ENCODE measurements around the gene C1orf50.

Gene C1orf50

DNA sequence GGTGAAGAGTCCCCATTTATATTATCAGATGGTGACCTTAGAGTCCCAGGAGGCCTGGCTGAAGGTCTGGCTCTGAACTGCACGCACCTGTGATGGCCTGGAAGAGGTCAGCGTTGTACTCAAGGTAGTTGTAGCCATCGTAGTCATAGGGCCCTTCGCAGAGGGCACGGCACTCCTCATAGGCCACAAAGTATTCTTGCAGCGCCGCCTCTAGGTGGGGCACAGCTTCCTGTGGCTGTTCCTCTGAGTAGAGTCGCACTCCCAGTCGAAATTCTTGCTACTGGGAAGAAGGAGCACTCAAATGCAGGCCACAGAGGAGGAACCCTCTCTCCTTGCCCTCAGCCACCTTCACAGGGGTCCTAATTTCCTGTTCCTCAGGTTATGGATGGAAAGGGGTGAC is 7.9 kb upstream of the C1orf50 start:
- DNase-seq (ENCODE audit: low read depth), result no peak

DNA sequence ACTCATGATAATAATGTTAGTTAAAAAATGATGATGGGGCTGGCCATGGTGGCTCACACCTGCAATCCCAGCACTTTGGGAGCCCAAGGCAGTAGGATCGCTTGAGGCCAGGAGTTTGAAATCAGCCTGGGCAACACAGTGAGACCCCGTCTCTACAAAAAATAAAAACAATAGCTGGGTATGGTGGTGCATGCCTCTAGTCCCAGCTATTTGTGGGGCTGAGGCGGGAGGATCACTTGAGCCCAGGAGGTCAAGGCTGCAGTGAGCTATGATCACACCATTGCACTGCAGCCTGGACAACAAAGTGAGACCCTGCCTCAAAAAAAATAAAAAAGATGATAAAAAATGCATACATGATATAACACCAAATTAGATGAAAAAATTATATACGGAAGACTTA is 5.5 kb upstream of the C1orf50 start:
- no peak for DNase-seq (ENCODE audit: low read depth)

GRCh38 chr1:42762269-42762668 is 4.8 kb upstream of the C1orf50 start:
- no peak for DNase-seq (ENCODE audit: low read depth)

GRCh38 chr1:42765269-42765668 is 1.8 kb upstream of the C1orf50 start:
- DNase-seq (ENCODE audit: low read depth), result no peak

DNA sequence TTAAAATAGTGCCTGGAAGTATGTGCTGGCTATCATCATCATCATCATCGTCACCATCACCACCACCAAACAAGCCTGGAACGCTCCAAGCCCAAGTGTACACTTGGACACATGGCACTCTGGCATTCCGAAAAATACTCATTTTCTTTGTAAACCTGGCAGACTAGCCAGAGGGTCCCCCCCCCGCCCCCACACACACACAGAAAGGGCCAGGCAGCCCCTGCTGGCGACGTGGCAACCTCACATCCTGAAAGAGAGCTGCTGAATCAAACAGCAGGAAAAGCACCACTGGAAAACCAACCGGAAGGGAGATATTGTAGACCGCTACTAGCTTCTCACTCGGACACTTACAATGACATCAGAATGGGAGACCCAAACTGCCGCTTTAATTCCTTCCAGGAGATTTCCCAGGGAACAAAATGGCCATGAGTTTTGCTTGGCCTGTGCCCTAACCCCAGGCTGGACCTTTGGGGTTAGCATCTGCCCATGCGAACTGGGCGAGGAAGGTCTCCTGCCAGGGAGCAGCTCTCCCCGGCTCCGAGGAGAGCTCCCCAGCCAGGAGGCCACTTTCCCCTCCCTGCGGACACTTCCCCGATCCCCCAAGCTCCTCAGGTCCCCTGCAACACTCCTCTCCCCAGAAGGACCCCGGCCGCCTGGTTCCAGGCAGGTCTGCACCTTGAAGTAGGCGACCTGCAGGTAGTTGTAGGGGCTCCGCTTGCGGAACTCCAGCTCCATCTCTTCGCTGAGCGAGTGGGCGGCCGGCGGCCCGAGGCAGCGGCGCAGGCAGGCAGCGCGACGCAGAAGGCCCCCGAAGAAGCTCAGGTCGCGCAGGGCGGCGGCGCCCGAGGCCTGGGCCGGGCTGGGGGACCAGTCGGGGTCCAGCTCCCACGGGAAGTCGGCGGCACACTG is 963 bp upstream of the C1orf50 start:
- peak; percentile 52 for DNase-seq (ENCODE audit: low read depth)

DNA sequence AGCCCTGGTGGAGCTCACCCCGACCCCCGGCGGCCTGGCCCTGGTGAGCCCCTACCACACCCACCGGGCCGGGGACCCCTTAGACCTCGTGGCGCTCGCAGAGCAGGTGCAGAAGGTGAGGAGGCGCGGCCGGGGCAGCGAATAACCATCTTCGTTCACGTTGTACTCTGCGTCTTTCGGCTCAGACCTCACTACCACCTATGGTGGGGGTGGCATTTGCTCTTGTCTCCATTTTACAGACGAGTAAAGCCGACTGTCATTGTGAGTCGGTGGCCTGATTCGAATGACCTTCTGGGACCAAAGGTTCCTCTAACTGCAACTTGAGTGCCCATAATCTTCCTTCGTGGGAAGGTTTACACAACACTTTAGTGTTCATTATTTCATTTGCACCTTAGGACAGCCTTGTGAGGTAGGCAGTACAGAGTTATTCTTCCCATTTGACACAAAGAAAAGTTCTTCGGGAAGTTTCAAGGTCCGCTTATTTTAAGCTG is 506 bp downstream of the C1orf50 start:
- no peak for DNase-seq (ENCODE audit: low read depth)

DNA sequence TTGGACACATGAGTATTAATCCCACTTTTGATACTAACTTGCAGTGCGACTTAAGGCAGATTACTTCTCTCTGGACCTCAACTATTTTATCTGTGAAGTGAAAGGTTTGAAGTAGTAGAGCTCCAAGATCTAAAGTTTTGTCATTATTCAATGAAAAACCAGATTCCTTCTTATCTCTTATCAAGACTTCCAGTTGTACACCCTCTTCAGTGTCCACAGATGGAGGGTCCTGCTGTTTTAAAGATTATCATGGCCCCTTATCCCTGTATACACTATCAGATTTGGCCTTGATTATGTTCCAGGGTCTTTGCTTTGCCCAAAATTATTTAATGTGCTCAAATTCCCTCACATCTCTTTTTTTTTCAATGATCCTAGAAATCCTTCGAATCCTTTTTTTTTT is 1.1 kb downstream of the C1orf50 start:
- no peak for DNase-seq (ENCODE audit: low read depth)

DNA sequence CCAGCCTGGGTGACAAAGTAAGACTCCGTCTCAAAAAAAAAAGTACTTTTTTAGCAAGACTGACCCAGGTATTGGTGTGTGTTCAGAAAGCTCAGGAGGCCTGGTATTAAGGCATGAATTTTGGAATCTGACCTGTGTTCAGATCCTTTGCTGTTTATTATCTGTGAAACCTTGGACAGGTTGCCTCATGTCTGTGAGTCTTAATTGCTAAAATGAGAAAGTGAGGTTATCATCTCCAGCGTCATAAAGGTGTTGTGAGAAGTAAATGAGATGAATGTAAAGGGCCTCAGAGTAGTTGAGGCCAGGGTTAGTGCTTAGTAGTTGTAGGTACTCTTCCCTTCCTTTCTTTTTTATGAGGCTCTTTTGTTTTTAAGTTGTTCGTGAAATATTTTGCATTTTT is 2.8 kb downstream of the C1orf50 start:
- no peak for DNase-seq (ENCODE audit: low read depth)

- DNase-seq (ENCODE audit: low read depth), result no peak
Measured at GRCh38 chr1:42773420-42773819, 6.4 kb downstream of the C1orf50 start.

GRCh38 chr1:42774928-42775526 is 8.0 kb downstream of the C1orf50 start:
- no peak for DNase-seq (ENCODE audit: low read depth)

DNA sequence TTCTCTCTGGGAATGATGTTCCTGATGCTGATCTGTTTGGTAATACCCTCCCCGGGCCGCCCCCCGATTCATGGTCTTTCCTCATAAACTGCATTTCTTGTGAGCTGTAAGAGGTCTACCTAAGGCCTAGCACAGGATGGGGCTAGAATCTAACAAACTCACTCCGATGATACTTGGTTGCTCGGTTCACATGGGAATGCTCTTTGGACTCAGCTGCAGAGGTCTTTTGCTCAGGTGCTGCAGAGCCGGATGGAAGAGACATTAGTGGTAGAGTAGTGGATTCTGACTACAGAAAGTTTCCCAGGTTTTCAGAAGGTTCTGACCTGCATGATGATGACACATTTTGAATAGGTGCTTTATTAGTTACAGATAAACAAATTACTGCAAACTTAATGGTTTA is 9.5 kb downstream of the C1orf50 start:
- DNase-seq (ENCODE audit: low read depth), result no peak

- DNase-seq (ENCODE audit: low read depth), result no peak
Measured at GRCh38 chr1:42777852-42778251, 10.8 kb downstream of the C1orf50 start.

- no peak for DNase-seq (ENCODE audit: low read depth)
Measured at GRCh38 chr1:42779725-42780124, 12.7 kb downstream of the C1orf50 start.

GRCh38 chr1:42780176-42780575 is 13.1 kb downstream of the C1orf50 start:
- no peak for DNase-seq (ENCODE audit: low read depth)

DNA sequence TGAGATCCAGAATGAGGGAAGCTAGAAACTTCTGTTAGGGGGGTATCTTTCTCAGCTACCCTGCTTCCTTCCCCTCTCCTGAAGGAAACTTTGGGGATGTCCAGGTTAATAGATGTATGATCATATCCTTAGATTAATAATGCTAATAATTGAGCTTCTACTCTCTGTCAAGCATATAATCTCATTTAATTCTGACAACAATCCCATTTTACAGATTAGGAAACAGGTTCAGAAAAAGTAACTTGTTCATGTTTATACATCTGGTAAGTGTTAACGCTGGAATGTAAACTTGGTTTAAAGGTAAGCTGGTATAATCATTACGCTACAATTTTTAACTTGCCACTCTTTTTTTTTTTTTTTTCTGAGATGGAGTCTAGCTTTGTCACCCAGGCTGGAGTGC is 16.0 kb downstream of the C1orf50 start:
- no peak for DNase-seq (ENCODE audit: low read depth)

DNA sequence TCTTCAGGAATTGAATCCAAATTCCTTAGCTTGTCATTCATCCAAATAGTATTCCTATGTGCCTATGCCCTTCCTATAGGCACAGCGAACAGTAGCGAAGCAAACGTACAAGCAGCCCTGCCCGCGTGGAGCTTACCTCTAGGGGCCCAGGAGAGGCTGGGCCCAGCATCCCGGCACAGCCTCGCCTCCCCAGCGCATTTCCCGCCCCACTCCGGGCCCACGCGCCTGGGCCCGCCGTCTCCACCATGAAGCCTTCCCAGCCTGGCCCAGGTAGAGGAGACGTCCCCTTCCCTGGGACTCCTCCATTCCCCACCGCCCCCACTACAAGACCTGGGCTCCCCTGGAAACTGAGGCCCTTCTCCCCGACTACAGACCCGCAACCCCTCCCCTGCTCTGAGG is 17.5 kb downstream of the C1orf50 start:
- no peak for DNase-seq (ENCODE audit: low read depth)

GRCh38 chr1:42784946-42785693 is 18.1 kb downstream of the C1orf50 start, which contains the start of gene TMEM269:
TSS of gene TMEM269 (plus strand) at chr1:42784991. CDS start at chr1:42789894, 4,903 bp downstream.
- DNase-seq (ENCODE audit: low read depth), result peak; percentile 14

- DNase-seq (ENCODE audit: low read depth), result no peak
Measured at GRCh38 chr1:42786097-42786496, 19.0 kb downstream of the C1orf50 start.

- no peak for DNase-seq (ENCODE audit: low read depth)
Measured at GRCh38 chr1:42788021-42788420, 21.0 kb downstream of the C1orf50 start.

- no peak for DNase-seq (ENCODE audit: low read depth)
Measured at GRCh38 chr1:42793824-42794223, 26.8 kb downstream of the C1orf50 start.

DNA sequence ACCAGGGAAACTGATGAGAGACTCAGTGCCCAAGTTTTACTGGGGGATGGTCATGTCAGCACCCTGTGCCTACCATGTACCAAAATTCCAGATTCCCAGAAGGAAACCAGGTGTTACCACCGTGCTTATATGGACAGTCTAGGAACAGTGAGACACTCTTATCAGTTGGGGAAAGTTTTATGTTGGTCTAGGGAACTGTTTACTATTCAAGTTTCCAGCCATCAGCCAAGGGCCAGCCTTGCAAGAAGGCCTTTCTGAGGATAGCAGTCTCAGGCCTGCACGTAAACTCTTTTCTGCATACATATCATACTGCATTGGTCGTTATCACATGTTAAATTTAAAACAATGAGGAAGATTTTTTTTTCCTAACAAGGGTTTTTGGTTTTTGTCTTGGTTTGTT is 30.4 kb downstream of the C1orf50 start:
- DNase-seq (ENCODE audit: low read depth), result no peak

DNA sequence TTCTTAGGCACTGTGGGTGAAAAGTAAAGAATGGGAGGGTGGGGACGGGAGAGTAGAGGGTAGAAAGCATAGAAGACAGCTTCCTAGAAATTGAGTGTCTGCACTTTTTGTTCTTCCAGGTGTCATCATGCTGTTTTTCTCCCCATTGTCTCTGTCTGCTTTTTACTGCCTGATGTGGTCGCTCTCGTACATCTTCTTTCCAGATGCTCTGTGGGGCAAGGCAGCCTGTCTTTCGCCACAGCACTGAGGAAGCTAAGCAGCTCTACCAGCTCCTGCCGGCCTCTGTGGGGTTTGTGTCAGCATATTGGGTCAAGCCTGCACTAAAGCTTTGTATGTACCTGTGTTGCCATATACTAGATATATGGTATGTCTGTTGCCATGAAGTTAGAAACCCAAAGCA is 30.9 kb downstream of the C1orf50 start:
- no peak for DNase-seq (ENCODE audit: low read depth)
